K562 (cell line): ENCODE measurements around the gene LCN15.

ENCODE experiments used
- CBFA2T3 ChIP-seq: fragments of 450-650 bp; IDR thresholded peaks from 2 replicates; pipeline ENCODE4 v1.6.1; 2017
- CTCF ChIP-seq, 3 experiments: IDR thresholded peaks in 2 of 3; conservative IDR thresholded peaks in 1 of 3; 2 replicates each; pipeline ENCODE4 v1.5.1; 2011 to 2012; ENCODE audit warnings: low read length in 3 of 3, mild to moderate bottlenecking in 3 of 3, control low read depth in 2 of 3, improper control_type of control experiment in 1 of 3, inconsistent platforms in 1 of 3, low read depth in 1 of 3, mixed read lengths in 1 of 3, moderate library complexity in 1 of 3; ENCODE audit not compliant: insufficient read depth in 2 of 3
- EZH2 ChIP-seq: IDR thresholded peaks from 2 replicates; pipeline ENCODE4 v1.6.1; 2012; ENCODE audit warnings: low read depth, mild to moderate bottlenecking, inconsistent platforms, low read length, borderline replicate concordance
- FOSL1 ChIP-seq: fragments of 200-800 bp; sonication (Bioruptor generic); conservative IDR thresholded peaks from 2 replicates; pipeline ENCODE4 v1.6.1; 2016; ENCODE audit warnings: missing genetic modification characterization, missing compliant biosample characterization
- SMARCE1 ChIP-seq: fragments of 450-650 bp; IDR thresholded peaks from 2 replicates; pipeline ENCODE4 v1.7.1; 2016; ENCODE audit warnings: mild to moderate bottlenecking
- SNRNP70 ChIP-seq: fragments of 200-400 bp; formaldehyde crosslinking; optimal IDR thresholded peaks from 2 replicates; pipeline ENCODE3; 2017; ENCODE audit warnings: low read depth, low read length
- SREBF2 ChIP-seq: sonication (generic); formaldehyde crosslinking; IDR thresholded peaks from 2 replicates; pipeline ENCODE4 v1.4.0; 2020; ENCODE audit warnings: mild to moderate bottlenecking, missing genetic modification reagents
- TRIM24 ChIP-seq, 2 experiments: fragments of 450-650 bp; IDR thresholded peaks; 2 replicates each; pipeline ENCODE4 v1.6.1; 2016
- ZFX ChIP-seq: sonication (generic); formaldehyde crosslinking; IDR thresholded peaks from 2 replicates; pipeline ENCODE4 v1.8.0; 2022; ENCODE audit warnings: mild to moderate bottlenecking, missing genetic modification reagents, moderate library complexity

- TF ChIP-seq FOSL1 (tag) (no peak), TRIM24 (IDR thresholded peaks at IDR 0.05) (no peak), CTCF (IDR thresholded peaks at IDR 0.05 in 2 of 3, conservative IDR thresholded peaks at IDR 0.05 in 1 of 3; ENCODE audit: insufficient read depth in 2 of 3, low read depth in 1 of 3, low read length in 3 of 3) (no peak), ZFX (CRISPR knock-in tag) (no peak), SNRNP70 (no peak), SMARCE1 (no peak), CBFA2T3 (no peak), SREBF2 (CRISPR knock-in tag) (no peak), EZH2 (no peak)
These were observed 44.5 kb upstream of the LCN15 start for GRCh38 chr9:136808806-136809158.
